Measurements from ENCODE around the gene TMEM132C.

DNA sequence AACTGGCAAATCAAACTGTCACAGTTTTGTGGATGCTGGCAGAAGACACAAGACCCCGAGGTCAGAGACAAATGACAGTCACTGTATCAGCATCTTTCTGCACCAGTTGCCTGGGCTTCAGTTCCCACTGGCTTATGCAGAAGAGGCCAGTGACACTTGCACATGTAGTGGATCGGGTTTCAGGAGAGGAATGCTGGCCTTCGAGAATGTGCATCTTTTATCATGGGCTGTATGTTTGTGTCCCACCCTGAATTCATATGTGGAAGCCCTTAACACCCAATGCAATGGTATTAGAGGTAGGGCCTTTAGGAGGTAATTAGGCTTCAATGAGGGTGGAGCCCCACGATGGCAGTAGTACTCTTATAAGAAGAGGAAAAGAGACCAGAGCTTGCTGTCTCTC is 405.9 kb downstream of the TMEM132C start:
- no peak for TF ChIP-seq POLR2A (IDR thresholded peaks at IDR 0.05)
- TF ChIP-seq, protein P1, sequence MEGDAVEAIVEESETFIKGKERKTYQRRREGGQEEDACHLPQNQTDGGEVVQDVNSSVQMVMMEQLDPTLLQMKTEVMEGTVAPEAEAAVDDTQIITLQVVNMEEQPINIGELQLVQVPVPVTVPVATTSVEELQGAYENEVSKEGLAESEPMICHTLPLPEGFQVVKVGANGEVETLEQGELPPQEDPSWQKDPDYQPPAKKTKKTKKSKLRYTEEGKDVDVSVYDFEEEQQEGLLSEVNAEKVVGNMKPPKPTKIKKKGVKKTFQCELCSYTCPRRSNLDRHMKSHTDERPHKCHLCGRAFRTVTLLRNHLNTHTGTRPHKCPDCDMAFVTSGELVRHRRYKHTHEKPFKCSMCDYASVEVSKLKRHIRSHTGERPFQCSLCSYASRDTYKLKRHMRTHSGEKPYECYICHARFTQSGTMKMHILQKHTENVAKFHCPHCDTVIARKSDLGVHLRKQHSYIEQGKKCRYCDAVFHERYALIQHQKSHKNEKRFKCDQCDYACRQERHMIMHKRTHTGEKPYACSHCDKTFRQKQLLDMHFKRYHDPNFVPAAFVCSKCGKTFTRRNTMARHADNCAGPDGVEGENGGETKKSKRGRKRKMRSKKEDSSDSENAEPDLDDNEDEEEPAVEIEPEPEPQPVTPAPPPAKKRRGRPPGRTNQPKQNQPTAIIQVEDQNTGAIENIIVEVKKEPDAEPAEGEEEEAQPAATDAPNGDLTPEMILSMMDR (IDR thresholded peaks at IDR 0.05), result no peak
